Panc1 (cell line): ENCODE data around the gene TCEANC2. TPM values are rescaled to one million over a fixed set of nuclear protein-coding genes. Genes with fewer than 3 reads are reported as not detected.

Experiments
- ATAC-seq: fragments of 200-7000 bp; cut with Tn5 transposase; 2 replicates; pipeline ENCODE4 v1.9.1; 2020; ENCODE audit warnings: mild to moderate bottlenecking, moderate library complexity
- BruUV-seq: library from RNA; stranded (reverse); fragments of 400-500 nt; replicated peaks from 2 replicates; lab custom pipeline; 2021; lab: Mats Ljungman, UMichigan
- CTCF ChIA-PET: fragments of 300-600 bp; sonication (Branson Sonifier 250); formaldehyde crosslinking; loops from one replicate; lab custom pipeline; 2022; ENCODE audit warnings: antibody characterized with exemption; lab: Charles Lee
- POLR2A ChIA-PET: fragments of 300-600 bp; sonication (Branson Sonifier 250); formaldehyde crosslinking; loops from one replicate; lab custom pipeline; 2022; ENCODE audit warnings: antibody characterized with exemption; lab: Charles Lee
- DNase-seq: peaks from one replicate; pipeline ENCODE4 v3.0.0-alpha.2; 2010; ENCODE audit warnings: low read depth, low spot score
- H3K27ac ChIP-seq: 2 replicates; pipeline ENCODE4 v1.5.1; 2011; ENCODE audit warnings: mild to moderate bottlenecking, low read length, inconsistent platforms
- H3K27me3 ChIP-seq: fragments of 200-500 bp; sonication (Bioruptor generic); 2 replicates; pipeline ENCODE4 v1.6.0; 2014; ENCODE audit warnings: low read length, inconsistent platforms; ENCODE audit not compliant: control insufficient read depth, insufficient read depth
- H3K36me3 ChIP-seq: fragments of 200-500 bp; sonication (Bioruptor generic); 2 replicates; pipeline ENCODE4 v1.5.1; 2014; ENCODE audit warnings: inconsistent platforms, mild to moderate bottlenecking, low read length, moderate library complexity; ENCODE audit not compliant: control insufficient read depth, insufficient read depth
- H3K4me1 ChIP-seq: 2 replicates; pipeline ENCODE4 v1.5.1; 2011; ENCODE audit warnings: inconsistent platforms, mild to moderate bottlenecking, low read length, moderate library complexity; ENCODE audit not compliant: control insufficient read depth, insufficient read depth
- H3K4me3 ChIP-seq, 2 experiments: 2 replicates each; pipeline ENCODE4 v1.5.1; 2011 to 2012; ENCODE audit warnings: low read depth in 2 of 2, low read length in 2 of 2, mild to moderate bottlenecking in 2 of 2, inconsistent platforms in 1 of 2, moderate library complexity in 1 of 2
- H3K9me3 ChIP-seq: fragments of 200-500 bp; sonication (Bioruptor generic); 2 replicates; pipeline ENCODE4 v1.5.1; 2014; ENCODE audit warnings: low read depth, mild to moderate bottlenecking, inconsistent platforms, low read length, moderate library complexity; ENCODE audit not compliant: control insufficient read depth, insufficient read depth
- CTCF ChIP-seq: fragments of 450-650 bp; IDR thresholded peaks from 2 replicates; pipeline ENCODE4 v1.5.1; 2017; ENCODE audit warnings: mild to moderate bottlenecking
- POLR2AphosphoS5 ChIP-seq: IDR thresholded peaks from 2 replicates; pipeline ENCODE4 v1.6.1; 2012; ENCODE audit warnings: mild to moderate bottlenecking, low read depth, low read length, moderate library complexity
- SIN3A ChIP-seq: IDR thresholded peaks from 2 replicates; pipeline ENCODE4 v1.6.1; 2012; ENCODE audit warnings: low read depth, mild to moderate bottlenecking, low read length, moderate library complexity, borderline replicate concordance; ENCODE audit not compliant: insufficient read depth
- TCF7L2 ChIP-seq: IDR thresholded peaks from 2 replicates; pipeline ENCODE4 v1.6.1; 2011; ENCODE audit warnings: mild to moderate bottlenecking, low read depth, low read length, inconsistent platforms
- in situ Hi-C: cut with HindIII; loops from 2 replicates; pipeline ENCODE4 v1.10.0; 2016; ENCODE audit warnings: low sequenced_read_pairs, low pct_unique_long_range_greater_than_20kb
- intact Hi-C: fragments of 100-400 bp; cut with micrococcal nuclease; formaldehyde crosslinking; loops from one replicate; pipeline ENCODE4 v1.10.0; 2022; ENCODE audit not compliant: unreplicated experiment
- total RNA-seq: library from RNA; stranded (reverse); gene quantifications from one replicate; pipeline ENCODE4 v1.2.1, GENCODE V29; 2021; ENCODE audit not compliant: unreplicated experiment
- TF ChIP-seq, protein P1 (sequence below), 2 experiments: IDR thresholded peaks; 2 replicates each; pipeline ENCODE4 v1.6.1; 2011 to 2012; ENCODE audit warnings: low read depth in 2 of 2, control low read depth in 1 of 2, low read length in 1 of 2, mild to moderate bottlenecking in 1 of 2, moderate library complexity in 1 of 2; ENCODE audit not compliant: insufficient read depth in 1 of 2

The TCEANC2 gene
- total RNA-seq, 1 experiment from 2014 or later = 5.1 TPM

DNA sequence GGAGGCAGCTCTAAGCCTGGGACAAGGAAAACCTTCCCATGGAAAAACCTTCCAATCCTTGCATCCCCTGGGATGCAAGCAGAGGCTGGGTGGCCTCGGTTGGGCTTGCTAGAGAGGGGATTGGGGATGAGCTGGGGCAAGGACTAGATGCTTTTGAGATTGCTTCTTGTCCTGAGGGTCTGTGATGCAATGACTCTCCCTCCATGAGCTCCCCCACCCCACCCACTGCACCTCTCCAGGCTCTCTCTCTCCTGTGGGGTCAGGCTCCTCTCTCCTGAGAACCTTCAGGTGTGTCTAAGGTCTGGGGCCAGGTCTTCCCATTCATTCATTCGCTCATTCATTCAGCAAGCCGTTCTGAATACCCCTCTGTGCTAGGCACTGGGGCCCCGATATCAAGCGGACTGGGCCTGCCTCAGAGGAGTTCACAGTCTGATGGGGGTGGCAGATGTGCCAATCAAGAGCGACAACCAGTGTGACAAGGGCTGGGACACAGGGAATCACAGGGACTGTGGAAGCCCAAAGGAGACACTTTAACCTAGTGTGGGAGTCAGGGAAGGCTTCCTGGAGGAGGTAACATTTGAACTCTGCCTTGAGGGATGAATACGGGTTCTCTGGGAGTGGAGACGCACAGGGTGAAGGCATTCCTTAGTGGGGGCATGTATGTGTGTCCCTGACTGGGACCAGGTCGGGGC lies 41.9 kb upstream of the TCEANC2 start:
- intact Hi-C loops = no loop called here
- Histone ChIP-seq H3K4me1 (peaks cover 5% of the 10 kb centered on the region; the same call in 1 of the 2 replicates), H3K36me3 (no peaks in the 10 kb centered on the region), H3K27me3 (no peaks in the 10 kb centered on the region), H3K4me3 (no peak overlapping the region), H3K27ac (no peak overlapping the region), H3K9me3 (no peaks in the 10 kb centered on the region)
- ATAC-seq = no peak
- BruUV-seq = no TSS peak
- POLR2A ChIA-PET = no interaction called here
- in situ Hi-C loops = no loop called here
- CTCF ChIA-PET = no interaction called here
- DNase-seq = no peak
- TF ChIP-seq TCF7L2 (no peak), SIN3A (no peak), POLR2AphosphoS5 (no peak), CTCF (no peak)
- TF ChIP-seq, protein P1, sequence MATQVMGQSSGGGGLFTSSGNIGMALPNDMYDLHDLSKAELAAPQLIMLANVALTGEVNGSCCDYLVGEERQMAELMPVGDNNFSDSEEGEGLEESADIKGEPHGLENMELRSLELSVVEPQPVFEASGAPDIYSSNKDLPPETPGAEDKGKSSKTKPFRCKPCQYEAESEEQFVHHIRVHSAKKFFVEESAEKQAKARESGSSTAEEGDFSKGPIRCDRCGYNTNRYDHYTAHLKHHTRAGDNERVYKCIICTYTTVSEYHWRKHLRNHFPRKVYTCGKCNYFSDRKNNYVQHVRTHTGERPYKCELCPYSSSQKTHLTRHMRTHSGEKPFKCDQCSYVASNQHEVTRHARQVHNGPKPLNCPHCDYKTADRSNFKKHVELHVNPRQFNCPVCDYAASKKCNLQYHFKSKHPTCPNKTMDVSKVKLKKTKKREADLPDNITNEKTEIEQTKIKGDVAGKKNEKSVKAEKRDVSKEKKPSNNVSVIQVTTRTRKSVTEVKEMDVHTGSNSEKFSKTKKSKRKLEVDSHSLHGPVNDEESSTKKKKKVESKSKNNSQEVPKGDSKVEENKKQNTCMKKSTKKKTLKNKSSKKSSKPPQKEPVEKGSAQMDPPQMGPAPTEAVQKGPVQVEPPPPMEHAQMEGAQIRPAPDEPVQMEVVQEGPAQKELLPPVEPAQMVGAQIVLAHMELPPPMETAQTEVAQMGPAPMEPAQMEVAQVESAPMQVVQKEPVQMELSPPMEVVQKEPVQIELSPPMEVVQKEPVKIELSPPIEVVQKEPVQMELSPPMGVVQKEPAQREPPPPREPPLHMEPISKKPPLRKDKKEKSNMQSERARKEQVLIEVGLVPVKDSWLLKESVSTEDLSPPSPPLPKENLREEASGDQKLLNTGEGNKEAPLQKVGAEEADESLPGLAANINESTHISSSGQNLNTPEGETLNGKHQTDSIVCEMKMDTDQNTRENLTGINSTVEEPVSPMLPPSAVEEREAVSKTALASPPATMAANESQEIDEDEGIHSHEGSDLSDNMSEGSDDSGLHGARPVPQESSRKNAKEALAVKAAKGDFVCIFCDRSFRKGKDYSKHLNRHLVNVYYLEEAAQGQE (IDR thresholded peaks at IDR 0.05; ENCODE audit: insufficient read depth in 1 of 2, low read depth in 2 of 2, low read length in 1 of 2) = no peak

DNA sequence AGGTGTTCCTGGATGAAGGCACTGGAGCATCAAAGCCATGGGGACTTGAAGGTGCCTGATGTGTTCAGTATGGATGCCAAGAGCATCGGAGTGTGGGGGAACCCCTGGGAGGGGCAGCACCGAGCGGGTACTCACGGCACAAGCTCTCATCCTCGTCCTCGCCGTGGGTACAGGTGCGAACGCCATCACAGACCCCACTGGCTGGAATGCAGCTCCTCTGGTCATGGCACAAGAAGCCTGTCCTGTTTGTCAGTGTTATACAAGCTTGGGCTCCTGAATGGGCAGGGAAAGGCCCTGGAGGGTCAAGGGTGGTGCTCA lies 41.4 kb upstream of the TCEANC2 start:
- intact Hi-C loops = no loop called here
- BruUV-seq = no TSS peak
- H3K27me3 ChIP-seq = no peaks in the 10 kb centered on the region
- POLR2A ChIA-PET = no interaction called here
- H3K4me3 ChIP-seq = no peak overlapping the region
- H3K36me3 ChIP-seq = no peaks in the 10 kb centered on the region
- TF ChIP-seq SIN3A = no peak
- no peak for TF ChIP-seq POLR2AphosphoS5
- TF ChIP-seq, protein P1 (IDR thresholded peaks at IDR 0.05; ENCODE audit: insufficient read depth in 1 of 2, low read depth in 2 of 2, low read length in 1 of 2) = no peak
- TF ChIP-seq CTCF = no peak
- no peak for TF ChIP-seq TCF7L2
- H3K4me1 ChIP-seq = peaks cover 7% of the 10 kb centered on the region; the same call in 1 of the 2 replicates
- CTCF ChIA-PET = no interaction called here
- DNase-seq (no peak), ATAC-seq (no peak)
- in situ Hi-C loops = no loop called here
- H3K9me3 ChIP-seq = no peaks in the 10 kb centered on the region
- H3K27ac ChIP-seq = no peak overlapping the region
